H9 (cell line): ENCODE data around the gene RFTN2. TPM values are rescaled to one million over a fixed set of nuclear protein-coding genes. Genes with fewer than 3 reads are reported as not detected.
A peak's percentile ranks its signal among the peaks of the same experiment; 100 is the strongest.

Source experiments
- DNase-seq: peaks from one replicate; pipeline ENCODE4 v3.0.0-alpha.2; 2017
- H2AFZ ChIP-seq: one replicate; pipeline ENCODE4 v1.6.1; 2013; ENCODE audit warnings: mild to moderate bottlenecking, low read length, control low read depth, moderate library complexity
- H2AK5ac ChIP-seq: 2 replicates; pipeline ENCODE4 v1.6.1; 2013; ENCODE audit warnings: low read length, control low read depth, mixed read lengths; ENCODE audit not compliant: insufficient read length
- H2BK120ac ChIP-seq: one replicate; pipeline ENCODE4 v1.6.1; 2013; ENCODE audit warnings: low read depth, mild to moderate bottlenecking, low read length, control low read depth, inconsistent platforms; ENCODE audit not compliant: poor library complexity, severe bottlenecking
- H2BK12ac ChIP-seq: 2 replicates; pipeline ENCODE4 v1.6.1; 2013; ENCODE audit warnings: low read length, control low read depth, mixed read lengths, low read depth; ENCODE audit not compliant: insufficient read length
- H2BK15ac ChIP-seq: 2 replicates; pipeline ENCODE4 v1.6.1; 2013; ENCODE audit warnings: low read depth, low read length, control low read depth
- H2BK20ac ChIP-seq: one replicate; pipeline ENCODE4 v1.6.1; 2013; ENCODE audit warnings: low read depth, mild to moderate bottlenecking, low read length, control low read depth, inconsistent platforms; ENCODE audit not compliant: poor library complexity, severe bottlenecking
- H2BK5ac ChIP-seq: 2 replicates; pipeline ENCODE4 v1.6.1; 2013; ENCODE audit warnings: low read length, control low read depth, mixed read lengths; ENCODE audit not compliant: insufficient read length
- H3K14ac ChIP-seq: 2 replicates; pipeline ENCODE4 v1.6.1; 2013; ENCODE audit warnings: low read length, control low read depth; ENCODE audit not compliant: insufficient read depth
- H3K18ac ChIP-seq: 2 replicates; pipeline ENCODE4 v1.6.1; 2013; ENCODE audit warnings: low read depth, mild to moderate bottlenecking, mixed read lengths, low read length, control low read depth; ENCODE audit not compliant: insufficient read length
- H3K23ac ChIP-seq: 2 replicates; pipeline ENCODE4 v1.6.1; 2013; ENCODE audit warnings: low read length, control low read depth, mixed read lengths, low read depth; ENCODE audit not compliant: insufficient read length
- H3K23me2 ChIP-seq: 2 replicates; pipeline ENCODE4 v1.6.1; 2013; ENCODE audit warnings: low read depth, mild to moderate bottlenecking, mixed read lengths, low read length, control low read depth; ENCODE audit not compliant: insufficient read length, poor library complexity, severe bottlenecking
- H3K27ac ChIP-seq: 2 replicates; pipeline ENCODE4 v1.5.1; 2013; ENCODE audit warnings: low read length, control low read depth, mixed read lengths, low read depth; ENCODE audit not compliant: insufficient read length
- H3K27me3 ChIP-seq: 2 replicates; pipeline ENCODE4 v1.6.1; 2013; ENCODE audit warnings: low read length, control low read depth, inconsistent platforms; ENCODE audit not compliant: insufficient read depth
- H3K4ac ChIP-seq: 2 replicates; pipeline ENCODE4 v1.6.1; 2013; ENCODE audit warnings: low read depth, mild to moderate bottlenecking, control low read depth, inconsistent platforms, low read length, moderate library complexity
- H3K4me1 ChIP-seq: 2 replicates; pipeline ENCODE4 v1.6.1; 2013; ENCODE audit warnings: low read length, control low read depth, inconsistent platforms; ENCODE audit not compliant: insufficient read depth
- H3K4me2 ChIP-seq: 2 replicates; pipeline ENCODE4 v1.6.1; 2013; ENCODE audit warnings: low read length, control low read depth, mixed read lengths; ENCODE audit not compliant: insufficient read length, insufficient read depth
- H3K56ac ChIP-seq: 2 replicates; pipeline ENCODE4 v1.6.1; 2013; ENCODE audit warnings: low read depth, mild to moderate bottlenecking, mixed read lengths, low read length, control low read depth; ENCODE audit not compliant: insufficient read length
- H3K79me1 ChIP-seq: 2 replicates; pipeline ENCODE4 v1.6.1; 2013; ENCODE audit warnings: low read depth, mild to moderate bottlenecking, moderate library complexity, low read length, control low read depth, inconsistent platforms; ENCODE audit not compliant: insufficient read depth, poor library complexity, severe bottlenecking
- H3K79me2 ChIP-seq: 2 replicates; pipeline ENCODE4 v1.6.1; 2013; ENCODE audit warnings: low read length, control low read depth, inconsistent platforms; ENCODE audit not compliant: insufficient read depth
- H3K9ac ChIP-seq: 2 replicates; pipeline ENCODE4 v1.6.1; 2013; ENCODE audit warnings: low read length, control low read depth, mixed read lengths; ENCODE audit not compliant: insufficient read length; ENCODE audit errors: extremely low read depth
- H3K9me3 ChIP-seq: one replicate; pipeline ENCODE4 v1.6.1; 2013; ENCODE audit warnings: low read depth, low read length, inconsistent platforms; ENCODE audit not compliant: control insufficient read depth
- H3T11ph ChIP-seq: one replicate; pipeline ENCODE4 v1.6.1; 2013; ENCODE audit warnings: mild to moderate bottlenecking, low read length, control low read depth, inconsistent platforms
- H4K20me1 ChIP-seq: one replicate; pipeline ENCODE4 v1.6.1; 2013; ENCODE audit not compliant: control insufficient read depth, insufficient read length, insufficient read depth
- H4K5ac ChIP-seq: 2 replicates; pipeline ENCODE4 v1.6.1; 2013; ENCODE audit warnings: low read depth, mild to moderate bottlenecking, mixed read lengths, low read length, control low read depth; ENCODE audit not compliant: insufficient read length
- H4K8ac ChIP-seq: replicated peaks from 2 replicates; pipeline ENCODE4 v1.6.1; 2013; ENCODE audit warnings: low read length, control low read depth, mixed read lengths, low read depth; ENCODE audit not compliant: insufficient read length
- H4K91ac ChIP-seq: 2 replicates; pipeline ENCODE4 v1.6.1; 2013; ENCODE audit warnings: low read depth, mild to moderate bottlenecking, moderate library complexity, mixed read lengths, low read length, control low read depth; ENCODE audit not compliant: insufficient read length
- H3K27ac Mint-ChIP-seq, 3 experiments: 2 replicates in 2 of 3; 3 replicates in 1 of 3; pipeline ENCODE4 v1.8.0; 2020 to 2021; ENCODE audit warnings: mixed read lengths in 3 of 3, mild to moderate bottlenecking in 1 of 3, moderate library complexity in 1 of 3
- H3K27me3 Mint-ChIP-seq: 2 replicates; pipeline ENCODE4 v1.8.0; 2021; ENCODE audit warnings: low read depth, mild to moderate bottlenecking, moderate library complexity, mixed read lengths
- H3K36me3 Mint-ChIP-seq, 3 experiments: 2 replicates in 2 of 3; 3 replicates in 1 of 3; pipeline ENCODE4 v1.8.0; 2020 to 2021; ENCODE audit warnings: low read depth in 3 of 3, mixed read lengths in 3 of 3; ENCODE audit not compliant: insufficient read depth in 1 of 3
- H3K4me1 Mint-ChIP-seq, 2 experiments: 2 replicates each; pipeline ENCODE4 v1.8.0; 2020; ENCODE audit warnings: mixed read lengths in 2 of 2
- H3K4me3 Mint-ChIP-seq, 2 experiments: 2 replicates in 1 of 2; 3 replicates in 1 of 2; pipeline ENCODE4 v1.8.0; 2020 to 2021; ENCODE audit warnings: mild to moderate bottlenecking in 2 of 2, mixed read lengths in 2 of 2, moderate library complexity in 1 of 2
- H3K9me3 Mint-ChIP-seq, 2 experiments: 2 replicates in 1 of 2; 3 replicates in 1 of 2; pipeline ENCODE4 v1.8.0; 2020; ENCODE audit warnings: mild to moderate bottlenecking in 2 of 2, mixed read lengths in 2 of 2, moderate library complexity in 1 of 2
- WGBS: extraction: QIAGEN DNeasy Blood & Tissue Kit; methylation state at CpG from one replicate; pipeline ENCODE4 v1.1.7; 2013; ENCODE audit warnings: missing lambda C conversion rate, low lambda C conversion rate, mixed read lengths; ENCODE audit not compliant: insufficient read length; ENCODE audit errors: extremely low coverage; 5-methylcytosine and 5-hydroxymethylcytosine counted together
- total RNA-seq: library from RNA; stranded (reverse); gene quantifications from 2 replicates; pipeline ENCODE4 v1.2.1, GENCODE V29; 2021
- TF ChIP-seq, protein P1 (sequence below): fragments of 200-600 bp; sonication (generic); conservative IDR thresholded peaks from 3 replicates; pipeline ENCODE4 v1.8.0; 2021; ENCODE audit warnings: antibody characterized with exemption, mild to moderate bottlenecking

The RFTN2 gene
- total RNA-seq, 1 experiment from 2014 or later: 0.28 TPM

DNA sequence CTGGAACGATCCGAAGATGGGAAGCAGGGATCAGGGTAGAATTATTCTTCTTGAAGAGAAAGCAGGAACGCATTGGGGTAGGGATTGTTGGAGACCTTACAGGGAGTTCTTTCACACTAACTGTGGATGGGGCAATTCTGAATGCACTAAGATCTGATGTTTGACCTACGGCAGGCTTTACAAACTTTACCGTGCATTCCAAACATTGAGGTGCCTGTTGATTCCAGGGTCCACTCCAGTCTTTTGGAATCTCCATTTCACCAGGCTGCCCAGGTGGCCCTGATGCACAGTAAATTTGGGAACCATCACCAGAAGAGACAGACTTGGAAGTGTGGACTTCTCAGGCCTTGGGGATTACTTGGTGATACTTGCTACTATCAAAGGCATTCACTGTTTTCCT is 76.9 kb downstream of the RFTN2 start:
- H3K4me1 Mint-ChIP-seq: peaks cover 20 to 40% of the 10 kb centered on the region in 2 experiments
- Histone ChIP-seq H3K23ac (no peak overlapping the region), H3K23me2 (no peaks in the 10 kb centered on the region), H3K79me2 (no peaks in the 10 kb centered on the region), H4K91ac (no peak overlapping the region), H3K18ac (no peak overlapping the region), H2AK5ac (no peak overlapping the region), H3K27ac (no peak overlapping the region), H3T11ph (no peak overlapping the region), H3K4me1 (peaks cover 4% of the 10 kb centered on the region; the same call in 1 of the 2 replicates), H3K9me3 (peaks cover 5% of the 10 kb centered on the region), H3K4ac (no peak overlapping the region), H3K79me1 (no peaks in the 10 kb centered on the region), H2BK15ac (no peak overlapping the region), H2BK120ac (no peak overlapping the region), H3K9ac (no peak overlapping the region), H3K4me2 (no peak overlapping the region), H2AFZ (no peak overlapping the region), H2BK5ac (no peak overlapping the region), H4K5ac (no peak overlapping the region), H3K56ac (no peak overlapping the region), H2BK20ac (no peak overlapping the region), H3K27me3 (no peaks in the 10 kb centered on the region), H4K20me1 (no peaks in the 10 kb centered on the region), H2BK12ac (no peak overlapping the region), H4K8ac (no peak overlapping the region), H3K14ac (no peak overlapping the region)
- peaks cover 5 to 11% of the 10 kb centered on the region in 2 experiments; a peak in 3 of 5 replicates for H3K9me3 Mint-ChIP-seq
- TF ChIP-seq, protein P1, sequence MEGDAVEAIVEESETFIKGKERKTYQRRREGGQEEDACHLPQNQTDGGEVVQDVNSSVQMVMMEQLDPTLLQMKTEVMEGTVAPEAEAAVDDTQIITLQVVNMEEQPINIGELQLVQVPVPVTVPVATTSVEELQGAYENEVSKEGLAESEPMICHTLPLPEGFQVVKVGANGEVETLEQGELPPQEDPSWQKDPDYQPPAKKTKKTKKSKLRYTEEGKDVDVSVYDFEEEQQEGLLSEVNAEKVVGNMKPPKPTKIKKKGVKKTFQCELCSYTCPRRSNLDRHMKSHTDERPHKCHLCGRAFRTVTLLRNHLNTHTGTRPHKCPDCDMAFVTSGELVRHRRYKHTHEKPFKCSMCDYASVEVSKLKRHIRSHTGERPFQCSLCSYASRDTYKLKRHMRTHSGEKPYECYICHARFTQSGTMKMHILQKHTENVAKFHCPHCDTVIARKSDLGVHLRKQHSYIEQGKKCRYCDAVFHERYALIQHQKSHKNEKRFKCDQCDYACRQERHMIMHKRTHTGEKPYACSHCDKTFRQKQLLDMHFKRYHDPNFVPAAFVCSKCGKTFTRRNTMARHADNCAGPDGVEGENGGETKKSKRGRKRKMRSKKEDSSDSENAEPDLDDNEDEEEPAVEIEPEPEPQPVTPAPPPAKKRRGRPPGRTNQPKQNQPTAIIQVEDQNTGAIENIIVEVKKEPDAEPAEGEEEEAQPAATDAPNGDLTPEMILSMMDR: no peak
- peaks cover 0 to 16% (median 2%) of the 10 kb centered on the region in 3 experiments; a peak in 4 of 7 replicates for H3K36me3 Mint-ChIP-seq
- no CpG with 5 or more reads among the region's 5 CpGs for WGBS
- H3K4me3 Mint-ChIP-seq: no peak overlapping the region
- no peaks in the 10 kb centered on the region for H3K27me3 Mint-ChIP-seq
- 0 out of 7 replicates have a peak overlapping the region, but pooled peaks of 1 of the 3 experiments have one; percentile 42 for H3K27ac Mint-ChIP-seq
- no peak for DNase-seq
